Vein endothelial cell (primary cell): ENCODE data around the gene ODF2L. TPM values are rescaled to one million over a fixed set of nuclear protein-coding genes. Genes with fewer than 3 reads are reported as not detected.

Source experiments
- small RNA-seq: library from RNA; depleted of rRNA; stranded (forward); fragments of <200 nt; gene quantifications from one replicate; pipeline ENCODE3, GENCODE V24; 2012
- total RNA-seq: library from RNA; depleted of rRNA; stranded (reverse); fragments of >200 nt; gene quantifications from 2 replicates; pipeline ENCODE4 v1.2.3, GENCODE V29; 2012

Gene ODF2L, protein sequence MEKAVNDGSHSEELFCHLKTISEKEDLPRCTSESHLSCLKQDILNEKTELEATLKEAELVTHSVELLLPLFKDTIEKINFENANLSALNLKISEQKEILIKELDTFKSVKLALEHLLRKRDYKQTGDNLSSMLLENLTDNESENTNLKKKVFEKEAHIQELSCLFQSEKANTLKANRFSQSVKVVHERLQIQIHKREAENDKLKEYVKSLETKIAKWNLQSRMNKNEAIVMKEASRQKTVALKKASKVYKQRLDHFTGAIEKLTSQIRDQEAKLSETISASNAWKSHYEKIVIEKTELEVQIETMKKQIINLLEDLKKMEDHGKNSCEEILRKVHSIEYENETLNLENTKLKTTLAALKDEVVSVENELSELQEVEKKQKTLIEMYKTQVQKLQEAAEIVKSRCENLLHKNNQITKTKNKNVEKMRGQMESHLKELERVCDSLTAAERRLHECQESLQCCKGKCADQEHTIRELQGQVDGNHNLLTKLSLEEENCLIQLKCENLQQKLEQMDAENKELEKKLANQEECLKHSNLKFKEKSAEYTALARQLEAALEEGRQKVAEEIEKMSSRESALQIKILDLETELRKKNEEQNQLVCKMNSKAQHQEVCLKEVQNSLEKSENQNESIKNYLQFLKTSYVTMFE
- 47.4 and 90.2 TPM in 2 replicates for total RNA-seq

GRCh38 chr1:86395751-86396497, at the start of gene ODF2L:
Gene ODF2L (minus strand): TSS chr1:86396323. CDS start chr1:86387027, 9,296 bp downstream.

GRCh38 chr1:86423873-86424272, 27.8 kb upstream of the ODF2L start, which contains the start of gene CLCA2:
Gene CLCA2 (plus strand): TSS chr1:86424171. CDS start chr1:86424248, 77 bp downstream.

Small RNA genes within 50 kb of the gene (small RNA-seq; reads per million reads assigned to genes)
- not detected for gene MIR7856

Other genes with a start within 250 kb of the ODF2L start
- gene COL24A1, start 239.6 kb downstream of the ODF2L start, total RNA-seq = not detected in 2 replicates
- 0.10 and 0.65 TPM in 2 replicates for gene CLCA2, start 27.8 kb upstream of the ODF2L start, total RNA-seq
- gene CLCA1, start 72.6 kb upstream of the ODF2L start, total RNA-seq = not detected in 2 replicates
- not detected in 2 replicates for gene CLCA4, start 150.8 kb upstream of the ODF2L start, total RNA-seq